Epithelial cell of esophagus (primary cell): Measurements from ENCODE around the gene KLF7.

Experiments
- DNase-seq: peaks from one replicate; pipeline ENCODE4 v3.0.0; 2010; ENCODE audit warnings: low read depth
- H3K4me3 ChIP-seq: 2 replicates; pipeline ENCODE4 v1.5.1; 2011; ENCODE audit warnings: mild to moderate bottlenecking, low read length, control low read depth
- CTCF ChIP-seq: IDR thresholded peaks from 2 replicates; pipeline ENCODE4 v1.5.1; 2011; ENCODE audit warnings: low read depth, mild to moderate bottlenecking, low read length, control low read depth, inconsistent platforms; ENCODE audit not compliant: insufficient read depth; ENCODE audit errors: missing control alignments

Gene KLF7

GRCh38 chr2:207162316-207162715, 3.4 kb downstream of the KLF7 start:
- no peak for TF ChIP-seq CTCF
- H3K4me3 ChIP-seq = peak overlapping the region; percentile 95
- no peak for DNase-seq

DNA sequence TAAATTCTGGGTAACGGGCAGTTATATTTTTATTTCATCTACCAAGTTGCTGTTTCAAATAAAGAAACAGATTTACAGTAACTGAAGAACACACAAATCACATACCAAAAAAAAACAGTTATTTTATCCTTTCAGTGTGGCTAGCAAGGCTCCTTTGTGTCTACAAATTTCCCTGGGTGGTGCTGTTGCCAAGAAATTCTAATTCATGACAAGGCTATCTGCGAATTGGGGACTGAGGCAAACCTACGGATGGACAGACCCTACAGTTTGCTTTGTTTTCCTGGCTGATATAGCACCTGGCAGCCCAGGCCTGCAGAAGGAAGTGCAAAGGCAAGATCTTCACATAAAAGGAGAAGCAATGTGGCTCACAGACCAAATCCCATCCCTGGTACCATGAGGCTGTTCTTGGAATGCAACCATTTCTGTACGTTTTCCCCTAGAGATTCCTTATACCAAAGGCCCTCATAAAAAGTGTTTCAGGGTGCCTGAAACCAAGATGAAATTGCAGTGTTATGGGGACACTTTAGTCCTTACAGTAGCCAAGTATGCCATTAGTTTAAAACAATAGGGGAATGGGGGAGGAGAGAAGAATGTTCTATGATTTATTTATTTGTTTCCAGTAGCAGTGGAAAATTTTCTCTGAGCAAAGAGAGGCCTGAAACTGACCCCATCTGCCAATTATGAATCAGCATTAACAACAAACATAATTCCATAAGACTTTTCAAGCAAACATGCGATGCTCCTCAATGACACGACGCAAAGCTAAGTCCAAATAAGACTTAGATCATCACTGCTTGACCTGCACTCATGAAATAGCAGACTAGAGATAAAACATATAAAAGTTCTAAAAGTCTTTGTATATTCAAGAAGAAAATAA, 4.3 kb downstream of the KLF7 start:
- no peak overlapping the region for H3K4me3 ChIP-seq
- DNase-seq = no peak
- no peak for TF ChIP-seq CTCF

DNA sequence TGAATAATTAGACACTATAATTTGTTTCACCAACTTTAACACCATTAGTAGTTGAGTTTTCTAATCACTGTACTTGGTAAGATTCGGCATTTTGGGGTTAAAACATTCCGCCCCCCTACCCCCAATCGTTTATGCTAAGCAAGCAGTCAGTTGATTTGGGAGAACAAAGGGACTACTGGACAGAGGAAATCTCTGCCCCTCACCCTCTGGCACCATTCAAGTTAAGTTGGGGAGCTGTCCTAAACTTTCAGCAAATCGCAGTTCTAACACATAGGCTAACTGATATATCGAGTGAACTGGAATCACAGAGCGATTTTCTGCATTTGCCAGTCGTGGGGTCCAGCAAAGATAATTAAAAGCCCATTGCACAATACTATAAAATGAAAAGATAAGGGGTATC, 5.6 kb downstream of the KLF7 start:
- no peak for TF ChIP-seq CTCF

DNA sequence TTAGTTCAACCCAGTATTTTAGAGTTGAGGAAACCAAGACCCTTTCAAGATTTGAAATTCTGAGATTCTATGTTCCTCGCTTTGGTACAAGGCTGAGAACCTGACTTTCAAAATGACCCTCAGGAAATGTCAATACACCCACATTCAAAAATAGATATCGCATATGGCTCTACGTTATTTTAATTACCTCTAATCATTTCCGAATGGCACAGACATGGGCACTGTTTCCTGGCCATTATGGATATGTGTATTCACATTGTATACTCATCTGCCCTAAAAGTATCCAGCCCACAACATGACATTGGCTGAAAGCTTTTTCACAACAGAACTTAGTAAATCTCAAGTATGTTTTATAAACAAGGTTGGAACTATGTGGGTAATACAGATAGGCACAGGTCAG, 6.7 kb downstream of the KLF7 start:
- H3K4me3 ChIP-seq = no peak overlapping the region
- no peak for DNase-seq
- TF ChIP-seq CTCF = no peak

More for the DNA sequence above, 5.6 kb downstream of the KLF7 start:
- no peak for DNase-seq
- H3K4me3 ChIP-seq = no peak overlapping the region

GRCh38 chr2:207157731-207158130, 8.0 kb downstream of the KLF7 start:
- no peak for TF ChIP-seq CTCF
- no peak for DNase-seq
- no peak overlapping the region for H3K4me3 ChIP-seq

DNA sequence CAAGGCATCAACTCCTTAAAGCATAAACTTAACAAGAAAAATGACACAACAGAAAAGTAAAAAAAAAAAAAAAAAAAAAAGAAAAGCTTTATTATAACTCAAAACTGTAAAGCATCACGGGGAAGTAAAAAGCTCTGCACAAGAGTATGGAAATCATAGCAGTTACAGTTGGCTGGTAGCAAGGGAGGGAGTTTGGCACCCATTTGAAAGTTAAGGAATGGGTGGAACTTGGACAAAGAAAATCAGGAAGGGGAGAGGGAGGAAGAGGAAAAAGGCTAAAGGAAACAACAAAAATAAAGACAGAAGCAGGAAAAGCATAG, 8.6 kb downstream of the KLF7 start:
- H3K4me3 ChIP-seq = no peak overlapping the region
- TF ChIP-seq CTCF = no peak
- no peak for DNase-seq

GRCh38 chr2:207156451-207157161, 9.1 kb downstream of the KLF7 start:
- no peak for DNase-seq
- no peak overlapping the region for H3K4me3 ChIP-seq
- TF ChIP-seq CTCF = no peak
